HG03280 (cell line): ENCODE data around the gene AKR1B1.

Experiments used
- ATAC-seq: cut with Tn5 transposase; IDR thresholded peaks from one replicate; pipeline ENCODE4 v1.9.1; 2021; ENCODE audit warnings: mild to moderate bottlenecking, moderate library complexity; ENCODE audit not compliant: unreplicated experiment

Gene AKR1B1

DNA sequence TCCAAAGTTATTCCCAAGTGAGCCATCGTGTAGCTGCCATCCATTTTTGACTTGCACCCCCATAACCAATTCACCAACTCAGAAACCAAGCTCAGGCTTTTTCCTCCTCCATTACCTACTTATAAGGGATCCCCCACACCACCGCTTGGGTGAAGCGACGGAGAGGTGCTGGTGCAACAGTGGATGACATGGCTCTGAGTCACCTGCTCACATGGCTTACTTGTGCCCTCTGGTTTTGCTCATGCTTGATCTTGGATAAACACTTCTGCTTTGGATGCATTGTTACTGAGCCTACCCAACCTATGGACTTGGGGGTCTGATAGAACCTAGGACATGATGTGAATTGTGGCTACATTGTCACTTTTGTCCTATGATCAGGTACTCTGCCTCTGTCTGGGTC lies 12.0 kb upstream of the AKR1B1 start:
- ATAC-seq = no peak

DNA sequence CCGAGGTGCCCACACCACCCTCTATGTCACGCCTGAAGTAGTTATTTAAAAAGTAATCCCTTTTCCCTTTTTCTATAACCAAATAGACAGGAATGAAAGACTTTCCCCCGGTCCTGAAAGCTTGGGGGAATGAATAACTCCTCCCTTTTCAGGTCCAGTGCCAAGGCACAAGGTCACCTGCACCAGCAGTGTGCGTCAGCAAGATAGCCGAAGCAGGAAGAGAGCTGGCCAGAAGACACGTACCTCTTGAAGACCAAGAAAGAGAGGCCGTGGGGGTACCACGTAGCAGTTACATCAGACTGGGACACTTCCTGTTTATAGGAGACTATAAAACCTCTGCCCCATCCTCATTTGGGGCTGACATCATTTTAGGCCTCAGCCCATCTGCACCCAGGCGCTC lies 10.7 kb upstream of the AKR1B1 start:
- ATAC-seq = no peak

DNA sequence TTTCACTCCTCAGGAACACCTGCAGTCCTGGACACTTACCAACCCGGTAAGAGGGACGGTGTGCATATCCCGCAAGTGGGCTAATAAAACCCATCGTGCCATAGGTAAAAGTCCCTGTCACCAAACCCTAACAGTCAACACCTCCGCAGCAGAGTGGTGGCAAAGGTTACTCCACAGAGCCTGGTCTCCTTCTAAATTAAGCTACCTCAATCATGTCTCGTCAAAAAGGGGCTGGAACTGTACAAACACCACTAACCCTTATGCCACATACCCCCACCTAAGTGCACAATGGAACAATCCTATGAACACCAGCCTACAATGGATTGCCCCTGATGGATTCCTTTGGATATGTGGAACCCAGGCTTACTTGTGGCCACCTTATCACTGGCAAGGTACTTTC lies 9.6 kb upstream of the AKR1B1 start:
- no peak for ATAC-seq

DNA sequence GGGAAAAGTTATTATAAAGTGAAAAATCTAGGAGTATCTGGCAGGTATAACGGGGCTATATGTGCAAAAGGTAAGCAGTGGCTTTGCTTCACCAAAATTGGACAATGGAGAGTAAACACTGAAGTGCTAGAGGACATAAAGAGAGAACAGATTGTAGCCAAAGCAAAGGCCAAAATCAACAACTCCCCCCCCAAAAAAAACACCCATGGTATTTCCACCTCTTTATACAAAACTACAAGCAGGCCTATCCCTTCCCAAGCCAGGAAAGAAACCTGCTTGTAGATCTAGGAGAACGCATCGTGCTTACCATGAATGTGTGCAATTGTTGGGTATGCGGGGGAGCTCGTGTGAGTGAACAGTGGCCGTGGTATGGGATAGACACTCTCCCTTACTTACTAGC lies 9.2 kb upstream of the AKR1B1 start:
- no peak for ATAC-seq

DNA sequence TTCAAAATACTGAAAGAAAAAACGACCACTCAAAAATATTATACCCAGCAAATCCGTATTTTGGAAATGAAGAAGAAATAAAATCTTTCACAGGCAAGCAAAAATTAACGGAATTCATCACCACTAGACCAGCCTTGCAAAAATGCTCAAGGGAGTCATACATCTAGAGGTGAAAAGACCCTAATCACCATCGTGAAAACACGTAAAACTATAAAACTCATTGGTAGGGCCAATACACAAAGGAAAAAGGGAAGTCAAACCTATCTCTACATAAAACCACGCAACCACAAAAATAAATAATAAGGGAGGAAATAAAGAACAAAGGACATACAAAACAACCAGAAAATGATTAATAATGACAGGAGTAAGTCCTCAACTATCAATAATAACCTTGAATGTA lies 6.6 kb upstream of the AKR1B1 start:
- ATAC-seq = no peak

DNA sequence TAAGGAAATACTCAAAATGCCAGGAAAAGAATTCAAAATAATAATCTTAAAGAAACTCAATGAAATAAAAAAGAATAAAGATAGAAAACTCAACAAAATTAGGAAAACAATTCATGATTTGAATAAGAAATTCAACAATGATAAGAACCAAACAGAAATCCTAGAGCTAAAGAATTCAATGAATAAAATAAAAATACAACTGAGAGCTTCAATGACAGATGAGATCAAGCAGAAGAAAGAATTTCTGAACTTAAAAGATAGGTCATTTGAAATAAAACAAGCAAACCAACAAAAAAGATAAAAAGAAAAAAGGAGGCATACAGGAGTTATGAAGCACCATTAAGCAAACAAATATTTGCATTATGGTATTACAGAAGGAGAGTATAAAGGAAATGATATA lies 5.6 kb upstream of the AKR1B1 start:
- ATAC-seq = no peak

DNA sequence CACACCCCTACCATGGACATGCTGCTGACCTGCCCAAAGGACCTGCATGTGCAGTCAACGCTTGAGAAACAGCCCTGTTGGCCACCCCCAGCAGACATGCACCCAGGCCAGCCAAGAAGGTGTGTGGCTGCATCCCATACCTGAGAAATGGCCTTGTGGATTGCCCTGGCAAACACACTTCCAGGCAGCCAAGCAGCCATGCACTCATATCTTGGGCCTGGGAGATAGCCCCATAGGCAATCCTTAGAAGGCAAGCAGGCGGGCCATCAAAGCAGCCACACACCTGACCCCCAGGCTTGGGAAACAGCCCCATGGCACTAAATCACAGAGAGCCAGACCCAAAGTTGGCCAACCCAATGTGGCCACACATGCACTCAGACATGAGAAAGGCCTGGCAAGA lies 4.9 kb upstream of the AKR1B1 start:
- ATAC-seq = no peak

DNA sequence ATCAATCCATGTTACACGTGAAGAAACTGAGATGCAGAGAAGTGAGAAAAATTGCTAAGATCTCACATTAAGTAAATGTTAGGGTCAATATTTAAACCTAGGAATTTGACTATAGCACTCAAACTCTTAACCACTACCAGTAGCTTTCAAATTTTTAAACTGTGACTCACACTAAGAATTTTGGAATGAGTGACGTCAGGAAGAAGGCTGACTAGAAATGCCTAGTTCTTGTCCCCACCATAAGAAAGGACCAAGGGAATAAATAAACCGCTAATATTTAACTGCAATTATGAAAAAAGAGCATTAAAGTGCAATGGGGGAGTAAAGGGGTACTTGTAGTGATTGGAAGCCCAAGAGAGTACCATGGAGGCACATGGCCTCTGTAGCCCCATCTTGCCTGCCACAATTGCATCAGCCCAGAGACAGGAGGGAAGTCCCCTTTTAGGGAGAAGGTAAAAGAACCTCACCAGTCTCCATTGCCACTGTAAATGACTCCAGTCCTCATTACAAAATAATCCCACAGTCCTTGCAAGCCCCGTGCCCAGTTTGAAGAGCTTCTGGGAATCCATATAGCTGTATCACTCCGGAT lies 3.5 kb upstream of the AKR1B1 start:
- ATAC-seq = no peak

DNA sequence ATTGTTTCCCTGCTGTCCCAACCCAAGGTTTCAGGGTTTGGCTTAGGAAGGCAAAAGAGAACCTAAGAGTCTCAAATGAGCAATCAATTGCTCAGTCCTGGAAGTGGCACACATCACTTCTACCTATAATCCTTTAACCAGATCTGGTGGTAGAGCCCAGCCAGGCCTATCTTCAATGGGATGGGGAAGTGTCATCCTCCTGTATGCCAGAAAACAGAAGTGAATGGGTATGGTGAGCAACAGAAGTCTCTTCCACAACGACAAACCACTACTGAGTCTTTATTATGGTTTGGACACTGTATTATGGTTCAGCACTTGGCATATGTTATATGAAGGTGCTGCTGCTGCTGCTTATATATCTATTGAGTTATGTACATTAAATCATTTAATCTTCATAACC lies 3.0 kb upstream of the AKR1B1 start:
- no peak for ATAC-seq

DNA sequence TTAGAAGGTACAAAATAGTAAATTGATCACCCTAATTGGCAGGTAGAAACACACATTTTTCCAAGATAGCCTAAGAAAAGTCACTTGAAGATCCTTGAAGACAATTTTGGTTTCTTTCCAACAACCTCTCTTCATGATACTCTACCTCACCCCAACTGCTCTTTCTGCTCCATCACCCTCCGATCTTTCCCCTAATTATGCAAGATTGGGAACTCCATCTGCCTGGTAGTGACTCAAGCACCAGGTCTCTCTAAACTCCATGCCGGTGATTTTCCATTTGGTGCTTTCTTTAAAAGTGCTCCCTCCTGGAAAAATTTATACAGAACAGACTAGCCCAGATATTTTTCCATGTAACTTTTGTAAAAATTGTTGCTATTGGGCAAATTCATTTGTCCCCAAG lies 1.1 kb upstream of the AKR1B1 start:
- ATAC-seq = no peak

DNA sequence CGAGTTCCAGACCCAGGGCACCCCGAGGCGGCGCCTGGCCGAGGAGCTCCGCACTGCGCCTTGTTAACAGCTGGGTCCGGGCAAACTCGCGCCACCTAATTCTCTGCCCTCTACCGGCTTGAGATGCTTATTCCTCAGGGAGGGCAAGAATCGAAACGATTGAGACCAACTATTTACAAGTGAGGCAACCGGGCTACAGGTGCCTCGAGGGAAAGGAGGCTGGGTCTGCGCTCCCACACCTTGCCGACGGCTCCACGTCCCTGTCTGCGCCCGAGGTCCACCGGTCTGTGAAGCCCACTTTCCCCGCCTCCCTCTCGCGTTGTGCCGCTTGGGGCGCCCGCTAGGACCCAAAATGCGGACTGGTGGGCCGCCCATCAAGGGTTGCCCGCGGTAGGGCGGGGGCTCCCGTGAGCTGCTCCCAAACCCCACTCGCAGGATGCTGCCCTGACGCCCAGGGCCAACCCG lies 527 bp downstream of the AKR1B1 start:
- peak; percentile 39 for ATAC-seq

DNA sequence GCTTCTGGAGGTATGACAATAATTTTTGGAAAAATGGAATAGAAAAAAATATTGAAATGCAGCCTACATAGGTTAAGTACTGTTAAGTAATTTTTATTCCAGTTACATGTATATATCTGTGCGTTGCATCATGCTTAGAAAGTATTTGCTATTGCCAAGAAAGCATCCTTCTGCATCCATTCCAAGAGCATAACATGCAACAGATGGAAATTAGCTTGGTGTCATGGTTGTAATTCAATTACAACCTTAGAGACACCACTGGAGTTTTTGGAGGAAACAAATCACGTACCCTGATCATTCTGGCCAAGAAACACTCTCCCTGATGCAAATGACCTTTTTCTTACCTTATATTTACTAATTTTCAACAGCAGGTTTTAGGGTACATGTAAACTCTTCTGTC lies 1.7 kb downstream of the AKR1B1 start:
- ATAC-seq = no peak

DNA sequence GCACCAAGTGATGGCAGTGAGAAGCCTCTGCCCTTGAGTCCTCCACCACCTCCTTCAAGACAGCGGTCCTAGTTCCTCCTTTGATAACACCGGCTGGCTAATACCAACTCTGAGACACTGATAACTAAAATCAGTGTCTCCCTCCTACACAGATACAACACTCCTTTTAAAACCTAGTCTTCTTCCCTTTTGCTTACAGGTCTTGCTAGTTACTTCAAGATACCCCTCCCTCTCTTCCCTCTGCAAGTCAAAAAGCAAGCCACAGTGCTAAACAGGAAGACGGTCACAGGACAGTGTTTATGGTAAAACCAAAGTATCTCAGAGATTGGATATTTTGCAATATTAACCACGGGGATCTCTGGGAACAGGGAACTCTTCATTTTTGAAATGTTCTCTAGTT lies 4.6 kb downstream of the AKR1B1 start:
- ATAC-seq = no peak

DNA sequence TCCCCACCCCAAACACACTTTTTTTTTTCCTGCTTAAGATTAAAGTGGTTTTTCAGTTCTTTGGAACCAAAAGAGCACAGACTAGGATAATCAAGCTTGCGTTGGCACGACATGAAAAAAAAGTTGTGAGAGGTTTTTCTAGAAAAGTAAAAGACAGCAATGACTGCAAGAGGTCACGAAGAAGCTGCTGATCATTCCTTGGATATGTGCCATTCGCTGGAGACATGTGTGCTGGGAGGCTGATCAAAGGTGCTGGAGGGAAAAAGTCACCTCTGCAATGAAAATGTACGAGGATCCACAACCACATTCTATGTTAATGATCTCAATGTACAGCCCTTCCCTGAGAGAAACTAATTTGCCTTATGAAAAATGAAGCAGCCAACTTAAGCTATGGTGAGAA lies 5.4 kb downstream of the AKR1B1 start:
- ATAC-seq = no peak

DNA sequence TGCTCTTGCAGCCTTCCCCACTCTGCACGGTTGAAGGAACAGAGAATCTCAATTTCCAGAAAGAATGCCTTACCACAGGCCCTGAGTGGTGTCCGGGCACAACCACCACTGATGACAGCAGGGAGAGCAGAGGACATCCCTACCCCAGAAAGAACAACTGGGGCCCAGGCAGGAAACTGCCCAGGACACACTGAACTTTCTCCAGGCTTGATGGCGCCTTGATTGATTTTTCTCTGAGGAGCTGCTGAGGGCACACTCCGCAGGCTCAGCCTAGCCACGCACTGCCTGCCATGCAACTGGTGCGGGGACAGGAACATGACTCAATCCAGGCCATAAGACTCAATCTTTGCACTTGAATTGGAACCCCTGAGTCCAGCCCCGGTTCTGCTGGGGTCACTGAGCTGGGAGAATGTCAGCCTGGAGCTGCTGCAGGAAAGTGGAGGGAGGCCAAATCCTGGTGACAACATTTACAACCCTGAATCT lies 5.9 kb downstream of the AKR1B1 start:
- ATAC-seq = no peak

DNA sequence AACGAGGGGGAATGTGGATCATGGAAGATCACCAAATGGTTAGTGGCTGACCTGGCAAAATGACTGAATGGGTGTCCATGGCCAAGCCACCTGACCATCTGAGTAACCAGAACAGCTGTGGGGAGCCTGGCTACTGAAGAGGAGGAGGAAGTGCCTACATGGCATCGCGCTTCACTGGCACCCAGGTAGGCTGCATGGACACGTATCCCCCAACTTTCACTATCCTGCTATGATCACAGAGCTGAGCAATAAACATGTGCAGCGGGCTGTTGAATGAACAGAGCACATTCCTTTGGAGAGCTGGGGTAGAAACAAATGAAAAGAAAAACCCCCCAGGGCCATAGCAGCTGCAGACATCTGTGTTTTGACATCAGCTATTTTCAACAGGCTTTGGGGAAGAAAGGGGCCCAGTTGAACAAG lies 6.5 kb downstream of the AKR1B1 start:
- no peak for ATAC-seq

DNA sequence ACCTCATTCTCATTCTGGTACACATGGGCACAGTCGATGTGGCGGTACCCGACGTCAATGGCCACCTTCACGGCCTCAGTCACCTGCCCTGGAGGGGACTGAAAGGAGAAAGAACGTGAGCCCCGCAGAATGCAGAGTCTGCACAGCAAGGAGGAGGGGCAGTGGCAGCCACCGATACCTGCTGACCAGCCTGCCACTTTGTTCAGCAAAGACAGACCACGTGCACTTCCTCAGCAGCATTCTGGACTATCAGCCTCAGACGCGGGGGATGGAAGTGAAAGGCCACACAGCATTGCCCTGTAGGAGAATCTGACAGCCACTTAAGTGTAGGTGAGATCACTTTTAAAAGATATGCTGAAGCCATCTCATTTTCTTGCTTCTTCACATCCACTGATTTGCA lies 7.2 kb downstream of the AKR1B1 start:
- ATAC-seq = no peak

DNA sequence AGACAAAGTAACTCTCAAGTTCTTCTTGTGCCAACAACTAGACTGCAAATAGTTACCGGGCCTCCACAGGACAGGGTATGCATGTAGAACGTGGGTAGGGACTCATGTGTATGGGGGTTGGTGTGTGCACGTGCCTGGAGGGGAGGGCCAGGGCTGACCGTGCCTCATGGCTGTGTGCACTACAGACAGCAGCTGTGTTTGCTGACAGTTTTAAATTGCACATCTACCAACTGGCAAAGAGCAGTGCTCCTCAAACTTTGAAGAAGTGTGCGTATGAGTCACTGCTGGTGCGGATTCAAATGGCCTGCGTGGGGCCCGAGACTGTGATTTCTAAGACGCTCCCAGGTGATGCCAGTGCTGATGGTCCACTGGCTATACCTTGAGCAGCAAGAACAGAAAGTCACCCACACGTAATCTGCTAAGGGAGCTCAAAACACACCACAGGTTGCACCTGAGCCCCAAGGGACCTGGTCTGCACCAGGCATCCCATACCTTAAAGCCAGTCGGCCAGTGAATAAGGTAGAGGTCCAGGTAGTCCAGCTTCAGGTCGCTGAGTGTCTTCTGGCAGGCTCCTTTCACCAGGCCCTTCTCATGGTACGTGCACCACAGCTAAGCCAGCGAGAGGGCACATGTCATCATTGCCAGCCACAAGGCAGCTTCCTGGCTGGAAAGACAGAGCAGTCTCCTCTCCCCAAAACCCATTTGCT lies 8.5 kb downstream of the AKR1B1 start:
- ATAC-seq = no peak

DNA sequence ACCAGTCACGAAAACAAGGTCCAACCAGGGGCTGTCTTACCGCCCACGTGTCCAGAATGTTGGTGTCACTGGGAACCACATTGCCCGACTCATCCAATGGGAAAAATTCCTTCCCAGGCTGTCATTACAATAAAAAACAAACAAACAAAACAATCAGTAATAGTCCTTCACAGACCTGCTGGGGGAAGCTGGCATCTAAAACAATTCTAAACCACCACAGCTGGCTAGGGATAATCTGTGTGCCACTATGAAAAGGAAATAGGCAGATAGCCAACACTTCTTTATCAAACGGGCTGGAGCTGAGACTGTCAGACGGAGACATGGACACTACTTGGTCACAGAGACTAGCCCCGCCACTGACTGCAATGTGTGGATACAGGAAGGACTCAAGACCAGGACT lies 9.2 kb downstream of the AKR1B1 start:
- no peak for ATAC-seq

DNA sequence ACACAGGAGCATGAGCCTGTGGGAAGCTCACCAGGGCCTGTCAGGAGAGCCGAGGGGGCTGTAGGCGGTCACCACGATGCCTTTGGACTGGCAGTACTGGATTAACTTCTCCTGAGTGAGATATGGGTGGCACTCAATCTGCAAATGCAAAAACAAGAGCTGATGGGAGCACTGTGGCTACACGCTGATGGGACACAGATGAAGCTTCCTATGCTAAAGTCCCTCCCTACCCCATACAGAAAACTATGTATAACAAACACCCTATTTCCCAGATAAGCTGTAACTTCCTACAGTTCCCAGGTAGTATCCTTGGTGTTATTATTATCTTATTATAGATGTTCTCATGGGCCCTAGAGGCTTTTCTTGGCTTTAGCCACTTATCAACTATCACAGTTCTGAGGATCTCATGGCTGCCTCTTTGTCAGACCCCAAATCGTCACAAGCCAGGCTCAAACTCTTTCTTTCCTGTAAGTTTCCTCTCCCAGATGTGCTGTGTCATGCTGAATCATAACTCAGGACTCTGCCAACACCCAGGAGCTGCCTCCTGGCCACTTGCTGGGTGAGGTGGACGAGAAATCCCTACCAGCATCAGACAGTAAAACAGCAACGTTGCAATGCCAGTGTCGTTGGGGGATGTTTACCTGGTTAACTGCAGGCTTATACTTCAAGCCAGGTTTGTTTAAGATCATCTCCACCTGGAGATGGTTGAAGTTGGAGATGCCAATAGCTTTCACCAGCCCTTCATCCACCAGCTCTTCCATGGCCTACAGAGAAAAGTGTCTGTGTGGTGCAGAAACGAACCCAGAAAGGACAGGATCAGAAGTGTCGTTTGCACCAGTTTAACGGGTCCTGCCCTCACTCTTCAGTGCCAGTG lies 10.3 kb downstream of the AKR1B1 start:
- no peak for ATAC-seq

DNA sequence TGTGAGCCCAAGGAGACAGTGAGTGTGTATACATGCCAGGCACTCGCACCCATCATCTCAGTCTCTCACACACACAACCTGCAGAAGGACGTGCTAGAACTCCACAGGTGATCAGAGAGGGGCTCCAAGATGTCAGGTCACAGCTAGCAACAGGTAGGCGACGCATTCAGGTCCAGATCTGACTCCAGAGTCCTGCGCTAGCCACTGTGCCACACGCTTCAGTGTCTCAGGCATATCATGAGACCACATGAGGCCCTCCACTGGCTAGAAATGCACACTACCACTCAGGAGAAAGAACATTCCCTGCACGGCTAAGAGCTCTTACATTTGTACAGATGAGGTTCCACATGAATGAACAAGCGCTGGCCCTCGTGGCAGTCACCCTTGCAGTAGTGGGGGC lies 11.5 kb downstream of the AKR1B1 start:
- no peak for ATAC-seq

DNA sequence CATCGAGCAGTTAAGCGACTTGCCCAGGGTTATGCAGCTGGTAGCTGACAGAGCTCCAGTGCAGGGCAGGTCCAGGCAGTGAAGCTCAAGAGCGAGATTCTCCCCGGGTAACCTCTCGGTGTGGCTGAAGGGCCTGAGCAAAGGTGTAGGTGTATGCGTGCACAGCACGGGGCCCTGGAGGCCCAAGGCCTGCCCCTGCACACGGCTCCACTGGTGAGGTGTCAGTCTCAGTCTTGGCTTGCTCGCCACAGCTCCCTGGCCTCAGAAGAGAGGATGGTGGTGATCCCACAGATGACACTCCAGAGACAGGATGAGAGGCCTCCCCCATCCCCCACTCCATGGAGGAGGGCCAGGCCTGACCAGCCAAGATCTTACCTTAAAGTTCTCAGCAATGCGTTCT lies 12.0 kb downstream of the AKR1B1 start:
- no peak for ATAC-seq
